Measurements from ENCODE around the gene COL12A1. TPM values are rescaled to one million over a fixed set of nuclear protein-coding genes. Genes with fewer than 3 reads are reported as not detected.

Gene COL12A1
- total and polyA plus RNA-seq, 2 donors (not counting 3 experiments of a cell fraction or from before 2014, with no cell fraction given), result 48.5 to 89.1 TPM

DNA sequence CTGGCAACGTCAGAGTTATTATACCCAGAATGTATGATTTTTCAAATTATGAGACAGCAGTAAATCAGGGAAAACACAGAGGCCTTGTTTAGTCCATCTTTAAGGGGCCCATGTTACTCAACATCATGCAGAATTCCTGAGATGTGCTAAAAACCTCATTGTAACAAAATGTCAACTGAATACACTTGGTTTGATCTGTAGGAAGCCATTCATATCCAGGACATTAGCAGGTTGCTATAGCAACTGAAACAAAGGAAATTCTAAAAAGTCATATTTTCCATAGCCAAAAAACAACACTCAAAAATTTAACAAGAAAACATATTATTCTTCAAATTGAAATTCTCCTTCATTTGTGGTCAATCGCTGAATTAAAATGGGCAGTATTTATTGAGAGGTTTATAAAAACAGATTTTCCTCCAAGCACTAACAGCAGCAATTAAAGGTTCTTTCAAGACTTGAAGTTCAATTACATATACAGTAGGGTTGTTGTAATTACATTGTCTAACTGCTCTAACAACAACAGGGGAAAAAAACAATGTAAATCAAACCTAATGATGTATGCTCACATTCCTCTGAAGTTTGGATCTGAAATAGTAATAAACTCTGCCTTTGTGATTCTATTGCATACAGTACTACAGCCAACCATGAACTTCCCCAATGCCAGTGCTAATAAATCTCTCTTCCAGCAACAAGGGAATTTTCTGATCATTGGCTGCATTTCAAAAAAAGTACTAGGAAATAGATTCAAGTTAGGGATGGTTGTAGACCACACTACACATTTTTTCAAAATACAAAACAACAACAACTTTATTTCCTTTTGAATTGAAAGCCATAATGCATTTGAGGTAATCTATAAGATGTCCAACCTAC, 34.9 kb downstream of the COL12A1 start:
- no TSS peak for BruUV-seq (replicated peaks)
- peak overlapping the region; percentile 15 for H2AFZ ChIP-seq (ENCODE audit: low read depth, low read length)

DNA sequence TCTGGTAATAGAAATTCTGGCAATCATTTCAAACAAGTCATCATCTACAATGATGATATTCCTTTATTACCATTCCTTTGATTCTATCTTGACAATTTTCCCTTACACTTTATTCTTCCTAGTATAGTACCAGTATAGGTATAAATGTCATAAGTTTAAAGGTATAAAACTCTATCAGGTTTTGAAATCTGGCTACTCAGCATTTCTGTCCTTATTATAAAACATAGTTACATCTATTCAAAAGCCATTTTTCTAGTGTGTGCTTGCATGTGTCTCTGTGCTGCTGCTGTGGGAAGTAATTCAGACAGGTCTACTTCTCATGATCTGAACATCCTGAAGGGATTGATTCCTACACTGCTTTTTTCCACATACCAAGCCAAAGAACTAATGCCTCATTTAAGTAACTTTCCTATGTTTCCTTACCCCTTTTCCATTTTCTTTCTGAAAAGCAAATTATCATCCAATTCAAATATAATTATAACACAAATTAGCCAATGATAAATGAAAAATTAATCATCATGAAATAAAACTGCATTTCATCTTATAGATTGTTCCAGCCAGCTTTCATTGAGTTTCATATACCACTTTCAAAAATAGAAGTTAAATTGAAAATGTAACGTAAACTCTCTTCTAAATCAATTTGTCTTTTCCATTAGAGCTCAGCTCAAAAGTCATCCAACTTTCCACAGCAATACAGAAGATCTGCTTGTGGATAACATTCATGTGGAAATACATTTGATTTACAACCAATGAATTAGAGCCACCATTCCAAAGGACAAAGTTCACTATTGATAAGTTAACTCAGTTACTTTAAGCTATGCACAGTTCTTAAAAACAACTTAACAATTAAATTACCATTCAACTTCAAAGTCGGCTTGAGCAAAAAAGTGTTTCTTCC, 35.9 kb downstream of the COL12A1 start:
- Histone ChIP-seq H3K4me3 (replicated peaks in 1 of 3; ENCODE audit: insufficient read depth in 1 of 3, low read depth in 1 of 3, low read length in 3 of 3) (no peak overlapping the region), H3K4me2 (ENCODE audit: insufficient read depth, low read length) (no peak overlapping the region), H3K36me3 (ENCODE audit: control insufficient read depth in 2 of 2, extremely low read depth in 1 of 2, insufficient read depth in 2 of 2, low read length in 2 of 2) (no peaks in the 10 kb centered on the region), H2AFZ (ENCODE audit: low read depth, low read length) (no peak overlapping the region), H3K9me1 (replicated peaks; ENCODE audit: control insufficient read depth, extremely low read depth, insufficient read depth, low read length) (no peaks in the 10 kb centered on the region), H3K4me1 (ENCODE audit: control insufficient read depth, extremely low read depth, insufficient read depth, low read length) (peaks cover 10% of the 10 kb centered on the region), H3K9me3 (replicated peaks; ENCODE audit: control insufficient read depth, insufficient read depth, low read length) (no peaks in the 10 kb centered on the region), H3K79me2 (ENCODE audit: control insufficient read depth, insufficient read depth, low read length) (no peaks in the 10 kb centered on the region), H3K9ac (replicated peaks; ENCODE audit: extremely low read depth, insufficient read depth, low read length) (no peak overlapping the region), H3K27ac (ENCODE audit: insufficient read depth, low read depth, low read length) (no peak overlapping the region), H3K27me3 (ENCODE audit: control insufficient read depth in 2 of 2, insufficient read depth in 2 of 2, low read length in 2 of 2) (no peaks in the 10 kb centered on the region), H4K20me1 (replicated peaks; ENCODE audit: control insufficient read depth, extremely low read depth, insufficient read depth, low read length) (no peaks in the 10 kb centered on the region)
- intact Hi-C loops (cut with micrococcal nuclease), result no loop called here
- FAIRE-seq (no peak), DNase-seq (ENCODE audit: low read depth, low spot score) (peak; percentile 47)
- ChIA-PET POLR2A (no interaction called here), CTCF (interaction anchor here (1.1 kb wide), 1 partner anchor 15 kb away, joined by 4 read pairs; no protein-coding TSS in a partner anchor)
- TF ChIP-seq FOS (IDR thresholded peaks at IDR 0.05; ENCODE audit: borderline replicate concordance, insufficient read depth, low read length) (no peak), MYC (IDR thresholded peaks at IDR 0.05; ENCODE audit: low read depth, low read length) (no peak), POLR2AphosphoS5 (IDR thresholded peaks at IDR 0.05; ENCODE audit: insufficient read depth, low read depth, low read length) (no peak), JUN (IDR thresholded peaks at IDR 0.05; ENCODE audit: borderline replicate concordance, insufficient read depth, insufficient read length, low read depth) (no peak), EZH2 (IDR thresholded peaks at IDR 0.05; ENCODE audit: borderline replicate concordance, low read depth, low read length, severe bottlenecking) (no peak), GATA2 (IDR thresholded peaks at IDR 0.05; ENCODE audit: insufficient read depth, insufficient read length, low read depth, low read length) (no peak), POLR2A (IDR thresholded peaks at IDR 0.05; ENCODE audit: low read depth, low read length) (no peak)
- TF ChIP-seq, protein P1, sequence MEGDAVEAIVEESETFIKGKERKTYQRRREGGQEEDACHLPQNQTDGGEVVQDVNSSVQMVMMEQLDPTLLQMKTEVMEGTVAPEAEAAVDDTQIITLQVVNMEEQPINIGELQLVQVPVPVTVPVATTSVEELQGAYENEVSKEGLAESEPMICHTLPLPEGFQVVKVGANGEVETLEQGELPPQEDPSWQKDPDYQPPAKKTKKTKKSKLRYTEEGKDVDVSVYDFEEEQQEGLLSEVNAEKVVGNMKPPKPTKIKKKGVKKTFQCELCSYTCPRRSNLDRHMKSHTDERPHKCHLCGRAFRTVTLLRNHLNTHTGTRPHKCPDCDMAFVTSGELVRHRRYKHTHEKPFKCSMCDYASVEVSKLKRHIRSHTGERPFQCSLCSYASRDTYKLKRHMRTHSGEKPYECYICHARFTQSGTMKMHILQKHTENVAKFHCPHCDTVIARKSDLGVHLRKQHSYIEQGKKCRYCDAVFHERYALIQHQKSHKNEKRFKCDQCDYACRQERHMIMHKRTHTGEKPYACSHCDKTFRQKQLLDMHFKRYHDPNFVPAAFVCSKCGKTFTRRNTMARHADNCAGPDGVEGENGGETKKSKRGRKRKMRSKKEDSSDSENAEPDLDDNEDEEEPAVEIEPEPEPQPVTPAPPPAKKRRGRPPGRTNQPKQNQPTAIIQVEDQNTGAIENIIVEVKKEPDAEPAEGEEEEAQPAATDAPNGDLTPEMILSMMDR (IDR thresholded peaks at IDR 0.05; ENCODE audit: extremely low read depth in 1 of 2, insufficient read depth in 1 of 2, low read depth in 1 of 2, low read length in 2 of 2), result no peak
- TF ChIP-seq, protein P2, sequence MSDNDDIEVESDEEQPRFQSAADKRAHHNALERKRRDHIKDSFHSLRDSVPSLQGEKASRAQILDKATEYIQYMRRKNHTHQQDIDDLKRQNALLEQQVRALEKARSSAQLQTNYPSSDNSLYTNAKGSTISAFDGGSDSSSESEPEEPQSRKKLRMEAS (IDR thresholded peaks at IDR 0.05; ENCODE audit: insufficient read depth, insufficient read length), result no peak
- dilution Hi-C loops (cut with MboI; ENCODE audit: extremely low pct_ligation_motif_present, low sequenced_read_pairs), result no loop called here
- no TSS peak for BruUV-seq (replicated peaks)

More for the DNA sequence above, 34.9 kb downstream of the COL12A1 start:
- H3K9me1 ChIP-seq (replicated peaks; ENCODE audit: control insufficient read depth, extremely low read depth, insufficient read depth, low read length), result no peaks in the 10 kb centered on the region
- FAIRE-seq (peak; percentile 68), DNase-seq (ENCODE audit: low read depth, low spot score) (peak; percentile 86)
- intact Hi-C loops (cut with micrococcal nuclease), result no loop called here
- dilution Hi-C loops (cut with MboI; ENCODE audit: extremely low pct_ligation_motif_present, low sequenced_read_pairs), result no loop called here
- TF ChIP-seq JUN (IDR thresholded peaks at IDR 0.05; ENCODE audit: borderline replicate concordance, insufficient read depth, insufficient read length, low read depth) (peak; percentile 36), MYC (IDR thresholded peaks at IDR 0.05; ENCODE audit: low read depth, low read length) (no peak)
- no peaks in the 10 kb centered on the region for H4K20me1 ChIP-seq (replicated peaks; ENCODE audit: control insufficient read depth, extremely low read depth, insufficient read depth, low read length)
- peak overlapping the region; percentile 15 for H3K27ac ChIP-seq (ENCODE audit: insufficient read depth, low read depth, low read length)
- H3K9ac ChIP-seq (replicated peaks; ENCODE audit: extremely low read depth, insufficient read depth, low read length), result no peak overlapping the region
- H3K4me1 ChIP-seq (ENCODE audit: control insufficient read depth, extremely low read depth, insufficient read depth, low read length), result peaks cover 10% of the 10 kb centered on the region
- H3K27me3 ChIP-seq (ENCODE audit: control insufficient read depth in 2 of 2, insufficient read depth in 2 of 2, low read length in 2 of 2), result no peaks in the 10 kb centered on the region
- H3K4me2 ChIP-seq (ENCODE audit: insufficient read depth, low read length), result no peak overlapping the region
- CTCF ChIA-PET, result interaction anchor here (1.1 kb wide), 1 partner anchor 16 kb away, joined by 4 read pairs; no protein-coding TSS in a partner anchor
- H3K4me3 ChIP-seq (replicated peaks in 1 of 3; ENCODE audit: insufficient read depth in 1 of 3, low read depth in 1 of 3, low read length in 3 of 3), result no peak overlapping the region
- POLR2A ChIA-PET, result no interaction called here
- no peaks in the 10 kb centered on the region for H3K9me3 ChIP-seq (replicated peaks; ENCODE audit: control insufficient read depth, insufficient read depth, low read length)
- no peaks in the 10 kb centered on the region for H3K36me3 ChIP-seq (ENCODE audit: control insufficient read depth in 2 of 2, extremely low read depth in 1 of 2, insufficient read depth in 2 of 2, low read length in 2 of 2)
- no peaks in the 10 kb centered on the region for H3K79me2 ChIP-seq (ENCODE audit: control insufficient read depth, insufficient read depth, low read length)

Data from endothelial cell of umbilical vein (primary cell).